Calu3 (cell line): ENCODE measurements around the gene HSPH1. TPM values are rescaled to one million over a fixed set of nuclear protein-coding genes. Genes with fewer than 3 reads are reported as not detected.

Experiments
- BruUV-seq: library from RNA; stranded (reverse); fragments of 400-500 nt; replicated peaks from 2 replicates; lab custom pipeline; 2021; lab: Mats Ljungman, UMichigan
- CTCF ChIA-PET: fragments of 300-600 bp; sonication (Branson Sonifier 250); formaldehyde crosslinking; loops from one replicate; lab custom pipeline; 2022; ENCODE audit warnings: antibody characterized with exemption; lab: Charles Lee
- DNase-seq: peaks from one replicate; pipeline ENCODE4 v3.0.0; 2022
- H3K27ac Mint-ChIP-seq: one replicate; pipeline ENCODE4 v1.8.0; 2022; ENCODE audit warnings: mixed read lengths; ENCODE audit not compliant: unreplicated experiment
- H3K27me3 Mint-ChIP-seq: one replicate; pipeline ENCODE4 v1.8.0; 2022; ENCODE audit warnings: mixed read lengths; ENCODE audit not compliant: unreplicated experiment
- H3K36me3 Mint-ChIP-seq: one replicate; pipeline ENCODE4 v1.8.0; 2022; ENCODE audit warnings: mild to moderate bottlenecking, moderate library complexity, mixed read lengths; ENCODE audit not compliant: insufficient read depth, unreplicated experiment
- H3K4me1 Mint-ChIP-seq: one replicate; pipeline ENCODE4 v1.8.0; 2022; ENCODE audit warnings: mild to moderate bottlenecking, low read depth, mixed read lengths; ENCODE audit not compliant: unreplicated experiment
- H3K4me3 Mint-ChIP-seq: one replicate; pipeline ENCODE4 v1.8.0; 2022; ENCODE audit warnings: mild to moderate bottlenecking, low read depth, moderate library complexity, mixed read lengths; ENCODE audit not compliant: unreplicated experiment
- H3K9me3 Mint-ChIP-seq: one replicate; pipeline ENCODE4 v1.8.0; 2022; ENCODE audit warnings: low read depth, mixed read lengths; ENCODE audit not compliant: unreplicated experiment
- intact Hi-C: fragments of 100-400 bp; cut with micrococcal nuclease; formaldehyde crosslinking; loops from one replicate; pipeline ENCODE4 v1.10.0; 2022; ENCODE audit not compliant: unreplicated experiment
- total RNA-seq: library from RNA; stranded (reverse); gene quantifications from 2 replicates; pipeline ENCODE4 v1.2.3, GENCODE V29; 2022
- TF ChIP-seq, protein P1 (sequence below): fragments of 200-600 bp; IDR thresholded peaks from one replicate; pipeline ENCODE4 v1.8.0; 2022; ENCODE audit warnings: antibody characterized with exemption; ENCODE audit not compliant: unreplicated experiment

Gene HSPH1
- total RNA-seq, 1 experiment from 2014 or later = 216 TPM

- intact Hi-C loops = no loop called here
- TF ChIP-seq, protein P1, sequence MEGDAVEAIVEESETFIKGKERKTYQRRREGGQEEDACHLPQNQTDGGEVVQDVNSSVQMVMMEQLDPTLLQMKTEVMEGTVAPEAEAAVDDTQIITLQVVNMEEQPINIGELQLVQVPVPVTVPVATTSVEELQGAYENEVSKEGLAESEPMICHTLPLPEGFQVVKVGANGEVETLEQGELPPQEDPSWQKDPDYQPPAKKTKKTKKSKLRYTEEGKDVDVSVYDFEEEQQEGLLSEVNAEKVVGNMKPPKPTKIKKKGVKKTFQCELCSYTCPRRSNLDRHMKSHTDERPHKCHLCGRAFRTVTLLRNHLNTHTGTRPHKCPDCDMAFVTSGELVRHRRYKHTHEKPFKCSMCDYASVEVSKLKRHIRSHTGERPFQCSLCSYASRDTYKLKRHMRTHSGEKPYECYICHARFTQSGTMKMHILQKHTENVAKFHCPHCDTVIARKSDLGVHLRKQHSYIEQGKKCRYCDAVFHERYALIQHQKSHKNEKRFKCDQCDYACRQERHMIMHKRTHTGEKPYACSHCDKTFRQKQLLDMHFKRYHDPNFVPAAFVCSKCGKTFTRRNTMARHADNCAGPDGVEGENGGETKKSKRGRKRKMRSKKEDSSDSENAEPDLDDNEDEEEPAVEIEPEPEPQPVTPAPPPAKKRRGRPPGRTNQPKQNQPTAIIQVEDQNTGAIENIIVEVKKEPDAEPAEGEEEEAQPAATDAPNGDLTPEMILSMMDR = no peak
- no peak overlapping the region for H3K27ac Mint-ChIP-seq
- no peak overlapping the region for H3K4me3 Mint-ChIP-seq
- peaks cover 7% of the 10 kb centered on the region for H3K9me3 Mint-ChIP-seq
- DNase-seq = no peak
- H3K4me1 Mint-ChIP-seq = peaks cover 15% of the 10 kb centered on the region
- no TSS peak for BruUV-seq
- H3K27me3 Mint-ChIP-seq = no peaks in the 10 kb centered on the region
- CTCF ChIA-PET = no interaction called here
- no peaks in the 10 kb centered on the region for H3K36me3 Mint-ChIP-seq
These were observed 14.3 kb upstream of the HSPH1 start for GRCh38 chr13:31175847-31176532.

DNA sequence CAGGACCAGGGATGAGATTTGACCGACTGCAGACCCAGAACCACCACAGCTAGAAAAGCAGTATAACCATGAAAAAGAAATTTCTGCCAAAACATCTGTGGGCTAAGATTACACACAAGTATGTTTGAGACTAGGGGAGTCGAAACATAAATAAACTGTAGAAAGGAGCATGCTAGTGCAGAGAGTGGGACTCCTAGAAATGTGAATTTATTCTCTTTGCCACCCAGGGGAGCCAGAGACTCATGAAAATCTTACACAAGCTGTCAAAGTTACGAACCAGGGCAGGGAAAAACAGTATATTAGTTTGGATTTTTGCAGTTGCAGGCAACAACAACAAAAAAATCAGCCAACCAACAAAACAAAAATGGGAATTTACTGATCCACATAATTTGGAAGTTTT, 12.3 kb upstream of the HSPH1 start:
- no peaks in the 10 kb centered on the region for H3K36me3 Mint-ChIP-seq
- no TSS peak for BruUV-seq
- intact Hi-C loops = no loop called here

DNA sequence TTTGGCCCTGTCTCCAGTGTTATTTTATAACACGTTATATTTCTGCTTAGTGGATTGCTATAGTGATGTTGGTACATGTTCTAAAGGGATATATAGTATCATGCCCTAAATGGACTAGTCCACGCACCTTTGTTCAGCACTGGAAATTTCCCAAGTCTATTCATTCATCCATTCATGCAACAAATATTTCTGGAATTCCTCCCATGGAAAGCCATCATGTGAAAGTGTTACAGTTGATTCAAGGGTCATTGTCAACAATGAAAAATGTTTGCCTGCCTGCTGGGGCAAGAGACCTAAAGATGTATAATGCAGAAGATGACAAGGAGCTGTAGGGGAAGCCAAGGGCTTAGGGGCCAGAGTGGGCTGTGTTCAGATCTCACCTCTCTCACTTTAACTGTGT, 10.8 kb upstream of the HSPH1 start:
- no peak for DNase-seq
- BruUV-seq = no TSS peak
- TF ChIP-seq, protein P1 = no peak
- Mint-ChIP-seq H3K4me3 (no peak overlapping the region), H3K27me3 (no peaks in the 10 kb centered on the region), H3K4me1 (peaks cover 22% of the 10 kb centered on the region), H3K36me3 (no peaks in the 10 kb centered on the region), H3K27ac (no peak overlapping the region), H3K9me3 (peaks cover 4% of the 10 kb centered on the region)
- CTCF ChIA-PET = no interaction called here
- intact Hi-C loops = no loop called here

More for the DNA sequence above, 12.3 kb upstream of the HSPH1 start:
- TF ChIP-seq, protein P1 = no peak
- Mint-ChIP-seq H3K9me3 (peaks cover 7% of the 10 kb centered on the region), H3K4me3 (no peak overlapping the region), H3K27ac (no peak overlapping the region), H3K27me3 (no peaks in the 10 kb centered on the region), H3K4me1 (peaks cover 16% of the 10 kb centered on the region)
- CTCF ChIA-PET = no interaction called here
- DNase-seq = no peak

DNA sequence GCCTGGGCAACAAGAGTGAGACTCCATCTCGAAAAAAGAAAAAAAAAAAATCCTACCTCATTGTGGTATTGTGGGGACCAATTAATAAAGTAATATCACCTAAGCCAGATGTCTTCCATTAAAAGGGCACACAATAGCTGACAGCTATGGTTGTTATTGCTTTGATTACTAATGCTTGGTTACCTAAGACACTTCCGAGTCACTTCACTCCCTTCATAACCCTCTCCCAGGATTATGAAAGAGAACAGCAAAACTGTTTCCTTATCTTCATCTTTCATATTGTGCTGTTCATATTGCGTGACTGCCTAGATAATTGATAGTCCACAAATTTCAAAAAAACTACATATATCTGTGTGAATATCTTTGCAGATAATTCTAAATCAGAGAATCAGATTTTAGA, 10.3 kb upstream of the HSPH1 start:
- Mint-ChIP-seq H3K4me3 (no peak overlapping the region), H3K9me3 (no peaks in the 10 kb centered on the region), H3K36me3 (no peaks in the 10 kb centered on the region), H3K4me1 (peaks cover 22% of the 10 kb centered on the region), H3K27me3 (no peaks in the 10 kb centered on the region), H3K27ac (no peak overlapping the region)
- BruUV-seq = no TSS peak
- intact Hi-C loops = no loop called here
- TF ChIP-seq, protein P1 = no peak
- no peak for DNase-seq
- CTCF ChIA-PET = no interaction called here
